HG02870 (cell line): ENCODE data around the gene FCRLB.

Experiments used
- ATAC-seq: cut with Tn5 transposase; IDR thresholded peaks from one replicate; pipeline ENCODE4 v1.9.1; 2021; ENCODE audit warnings: mild to moderate bottlenecking, moderate library complexity; ENCODE audit not compliant: unreplicated experiment

FCRLB gene

DNA sequence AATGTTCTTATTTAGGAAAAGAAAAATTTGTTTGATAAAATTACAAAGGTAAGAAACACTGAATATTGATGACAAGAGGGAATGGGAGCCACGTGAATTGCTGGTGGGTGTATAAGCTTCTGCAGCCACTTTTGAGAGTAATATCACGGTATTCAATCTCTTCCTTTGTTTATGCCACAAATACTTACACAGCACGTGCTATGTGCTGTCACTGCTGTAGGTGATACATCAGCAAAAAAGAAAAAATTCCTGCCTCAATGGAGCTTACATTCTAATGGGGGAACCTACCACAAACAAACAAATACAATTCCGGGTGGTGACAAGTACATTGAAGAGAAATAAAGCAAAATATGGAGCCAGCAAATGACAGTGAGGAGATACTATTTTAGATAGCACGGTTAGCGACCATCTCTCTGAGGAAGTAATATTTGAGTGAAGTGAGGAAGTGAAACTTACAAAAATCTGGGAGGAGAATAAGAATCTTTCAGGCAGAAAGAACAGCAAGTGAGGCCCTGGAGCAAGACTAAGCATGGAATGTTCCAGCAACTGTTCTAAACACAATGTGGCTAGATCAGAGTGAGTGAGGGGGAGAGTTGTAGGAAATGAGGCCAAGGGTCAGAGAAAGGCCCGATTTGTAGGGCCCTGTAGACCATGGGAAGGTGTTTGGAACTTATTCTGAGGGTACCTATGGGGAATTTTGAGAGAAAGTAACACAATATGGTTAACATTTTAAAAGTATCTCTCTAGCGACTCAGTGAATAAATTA lies 2.6 kb upstream of the FCRLB start:
- ATAC-seq: peak; percentile 44

DNA sequence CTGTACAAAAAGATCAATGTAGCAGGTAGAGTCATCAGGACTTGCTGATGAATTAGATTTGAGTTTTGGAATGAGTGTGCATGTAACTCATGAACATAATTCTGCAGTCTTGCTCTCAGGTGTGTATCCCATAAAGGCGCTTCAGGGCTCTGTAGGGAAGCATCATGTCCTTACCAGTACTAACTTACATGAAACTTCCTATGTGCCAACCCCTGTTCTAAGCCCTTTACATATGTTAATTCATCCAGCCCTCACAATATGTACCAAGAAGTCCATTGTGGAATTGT lies 2.1 kb upstream of the FCRLB start:
- ATAC-seq: peak; percentile 56

DNA sequence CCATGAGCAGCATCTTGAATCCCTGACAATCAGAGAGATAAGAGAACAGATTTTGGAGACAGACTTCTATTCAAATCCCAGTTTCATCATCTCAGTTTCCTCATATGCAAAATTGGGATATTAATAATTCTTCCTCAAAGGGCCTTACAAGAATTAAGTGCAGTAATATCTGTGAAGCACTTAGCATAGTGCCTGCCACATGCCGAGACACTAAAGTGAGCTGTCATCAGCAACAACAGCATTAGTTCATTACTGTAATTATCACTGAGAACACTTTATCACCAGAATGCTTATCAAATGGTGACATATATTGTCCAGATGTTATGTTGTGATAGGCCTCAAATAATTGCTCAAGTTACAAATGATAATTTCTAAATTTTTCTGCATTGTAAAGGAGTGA lies 922 bp upstream of the FCRLB start:
- no peak for ATAC-seq

DNA sequence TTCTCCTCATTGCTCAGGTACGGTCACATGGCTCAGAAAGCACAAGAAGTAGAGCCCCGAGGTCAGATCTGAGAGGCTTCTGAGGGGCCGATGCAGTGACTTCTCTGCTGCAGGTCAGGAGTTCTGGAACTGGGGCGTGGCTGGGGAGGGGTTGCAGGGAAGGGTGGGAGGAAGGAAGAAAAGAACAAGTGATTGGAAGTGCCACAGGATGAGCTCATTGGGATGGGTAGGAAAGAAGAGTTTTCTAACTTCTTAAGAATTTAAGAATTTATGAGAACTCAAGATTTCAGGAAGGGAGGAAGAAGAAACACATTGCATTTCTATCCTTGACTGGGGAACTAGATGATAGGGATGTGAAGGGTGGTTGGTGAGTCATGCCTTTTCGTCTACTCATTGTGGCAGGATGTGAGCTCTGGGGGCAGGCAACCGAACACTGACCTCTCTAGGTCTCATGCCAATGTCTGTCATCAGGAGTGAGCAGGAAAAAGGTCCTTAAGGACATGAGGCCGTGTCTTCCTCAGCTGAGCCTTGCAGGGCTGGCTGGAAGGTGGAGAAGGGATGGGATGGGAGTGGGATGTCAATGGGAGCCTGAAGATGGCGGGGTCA lies 497 bp downstream of the FCRLB start:
- no peak for ATAC-seq

DNA sequence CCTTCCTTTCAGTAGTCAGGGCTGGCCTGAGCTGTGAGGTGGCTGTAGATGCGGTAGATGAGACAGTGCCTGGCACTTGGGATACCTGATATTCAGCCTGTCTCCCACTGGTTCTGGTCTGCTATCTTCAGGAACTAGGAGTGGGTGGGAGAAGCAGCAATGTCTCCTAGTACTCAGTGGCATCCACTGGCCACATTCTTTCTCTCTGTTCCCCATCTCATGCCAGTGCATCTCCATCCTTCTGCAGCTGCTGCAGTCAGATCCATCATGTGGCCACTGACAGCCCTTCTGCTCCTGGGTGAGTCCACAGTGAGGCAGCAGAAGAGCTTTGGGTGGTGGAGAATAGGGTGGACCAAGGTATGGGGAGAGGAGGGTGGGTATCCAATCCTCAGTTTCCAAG lies 1.1 kb downstream of the FCRLB start:
- no peak for ATAC-seq

DNA sequence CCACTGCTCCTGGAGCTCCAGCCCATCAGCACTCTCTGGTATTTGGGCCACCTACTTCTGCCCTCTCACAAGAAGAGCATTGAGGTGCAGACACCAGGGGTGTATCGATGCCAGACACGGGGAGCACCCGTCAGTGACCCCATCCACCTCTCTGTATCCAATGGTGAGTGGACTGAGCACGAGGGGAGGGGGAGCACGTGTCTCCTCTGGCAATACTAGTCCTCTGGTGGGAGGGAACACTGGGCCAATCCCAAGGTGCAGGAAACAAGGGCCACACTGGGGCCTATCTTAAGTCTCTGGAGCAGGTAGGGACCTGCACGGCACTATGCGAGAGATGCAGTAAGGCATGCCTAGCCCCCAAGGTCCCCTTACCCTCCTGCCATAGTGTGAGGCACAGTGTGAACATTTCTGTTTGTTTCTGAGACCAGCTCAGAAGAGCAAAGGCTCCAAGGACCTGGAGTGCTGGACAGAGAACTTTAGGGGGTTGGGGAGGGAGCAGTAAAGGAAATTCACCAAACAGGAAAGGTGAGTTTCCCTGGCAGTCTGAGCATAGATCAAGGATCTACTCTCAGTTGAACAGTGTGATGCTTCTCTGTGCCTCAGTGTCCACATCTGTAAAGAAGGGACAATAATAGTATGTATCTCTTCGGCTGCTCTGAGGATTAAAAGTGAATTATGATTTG lies 2.3 kb downstream of the FCRLB start:
- no peak for ATAC-seq

DNA sequence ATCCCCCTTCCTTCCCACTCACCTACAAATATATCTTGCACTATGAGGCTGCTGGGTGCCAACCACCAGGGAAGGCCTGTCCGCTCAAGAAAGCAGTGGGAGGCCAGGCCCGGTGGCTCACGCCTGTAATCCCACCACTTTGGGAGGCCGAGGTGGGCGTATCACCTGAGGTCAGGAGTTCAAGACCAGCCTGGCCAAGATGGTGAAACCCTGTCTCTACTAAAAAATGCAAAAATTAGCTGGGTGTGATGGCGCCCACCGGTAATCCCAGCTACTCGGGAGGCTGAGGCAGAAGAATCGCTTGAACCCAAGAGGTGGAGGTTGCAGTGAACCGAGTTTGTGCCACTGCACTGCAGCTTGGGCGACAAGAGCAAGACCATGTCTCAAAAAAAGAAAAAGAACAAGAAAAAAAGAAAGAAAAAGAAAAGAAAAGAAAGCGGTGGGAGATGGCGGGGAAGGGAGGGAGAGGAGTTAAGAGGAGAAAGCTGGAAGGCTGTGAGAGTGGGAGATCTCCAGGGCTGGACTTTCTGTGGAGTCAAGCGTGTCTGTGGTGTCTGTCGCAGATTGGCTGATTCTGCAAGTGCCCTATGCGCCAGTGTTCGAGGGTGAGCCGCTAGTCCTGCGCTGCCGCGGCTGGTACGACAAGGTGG lies 4.0 kb downstream of the FCRLB start:
- ATAC-seq: peak; percentile 7

DNA sequence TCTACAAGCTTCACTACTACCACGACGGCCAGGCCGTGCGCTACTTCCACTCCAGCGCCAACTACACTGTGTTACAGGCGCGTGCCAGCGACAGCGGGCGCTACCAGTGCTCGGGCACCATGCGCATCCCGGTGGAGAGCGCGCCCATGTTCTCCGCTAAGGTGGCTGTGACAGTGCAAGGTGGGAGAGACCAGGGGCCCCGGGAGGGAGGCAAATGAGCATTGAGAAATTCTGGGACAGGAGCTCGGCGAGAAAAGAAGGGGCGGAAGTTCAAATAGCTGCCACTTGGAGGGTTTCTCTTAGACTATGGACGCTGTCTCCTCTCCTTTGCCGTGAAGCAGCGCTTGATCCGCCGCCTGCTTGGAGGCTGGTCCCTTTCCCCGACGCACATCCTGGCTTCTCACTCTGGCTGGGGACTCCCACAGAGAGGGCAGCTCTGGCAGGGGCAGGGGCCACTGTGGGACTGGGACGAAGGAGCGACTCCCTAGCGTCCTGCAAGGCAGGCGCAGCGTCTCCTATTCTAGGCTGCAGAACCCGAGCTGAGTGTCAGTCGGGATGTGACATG lies 4.6 kb downstream of the FCRLB start:
- peak; percentile 15 for ATAC-seq

DNA sequence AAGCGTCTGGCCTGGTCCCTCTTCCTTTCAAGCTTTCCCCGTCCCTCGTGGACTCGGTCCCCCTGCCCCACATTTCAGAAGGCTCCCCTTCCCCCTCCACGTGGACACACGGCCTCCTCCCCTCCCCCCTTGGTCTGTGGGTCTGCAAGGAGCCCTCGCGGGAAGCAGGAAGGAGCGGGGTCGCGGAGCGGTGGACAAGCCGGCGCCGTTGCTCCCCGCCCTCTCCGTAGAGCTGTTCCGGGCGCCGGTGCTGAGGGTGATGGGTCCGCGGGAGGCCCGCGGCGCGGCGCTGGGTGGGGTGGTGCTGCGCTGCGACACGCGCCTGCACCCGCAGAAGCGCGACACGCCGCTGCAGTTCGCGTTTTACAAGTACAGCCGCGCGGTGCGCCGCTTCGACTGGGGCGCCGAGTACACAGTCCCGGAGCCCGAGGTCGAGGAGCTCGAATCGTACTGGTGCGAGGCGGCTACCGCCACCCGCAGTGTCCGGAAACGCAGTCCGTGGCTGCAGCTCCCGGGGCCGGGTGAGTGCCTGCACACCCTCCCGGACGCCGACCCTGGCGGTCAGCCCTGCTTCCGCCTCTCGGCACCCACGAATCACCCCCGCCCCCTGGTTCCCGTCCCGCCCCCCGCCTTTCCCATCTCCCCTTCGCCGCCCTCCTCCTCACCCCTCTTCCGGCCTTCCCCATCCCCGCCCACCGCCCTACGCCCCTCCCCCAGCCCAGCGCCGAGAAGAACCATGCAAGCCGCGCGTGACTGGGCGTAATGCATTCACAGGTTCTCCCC lies 5.3 kb downstream of the FCRLB start:
- ATAC-seq: peak; percentile 43

DNA sequence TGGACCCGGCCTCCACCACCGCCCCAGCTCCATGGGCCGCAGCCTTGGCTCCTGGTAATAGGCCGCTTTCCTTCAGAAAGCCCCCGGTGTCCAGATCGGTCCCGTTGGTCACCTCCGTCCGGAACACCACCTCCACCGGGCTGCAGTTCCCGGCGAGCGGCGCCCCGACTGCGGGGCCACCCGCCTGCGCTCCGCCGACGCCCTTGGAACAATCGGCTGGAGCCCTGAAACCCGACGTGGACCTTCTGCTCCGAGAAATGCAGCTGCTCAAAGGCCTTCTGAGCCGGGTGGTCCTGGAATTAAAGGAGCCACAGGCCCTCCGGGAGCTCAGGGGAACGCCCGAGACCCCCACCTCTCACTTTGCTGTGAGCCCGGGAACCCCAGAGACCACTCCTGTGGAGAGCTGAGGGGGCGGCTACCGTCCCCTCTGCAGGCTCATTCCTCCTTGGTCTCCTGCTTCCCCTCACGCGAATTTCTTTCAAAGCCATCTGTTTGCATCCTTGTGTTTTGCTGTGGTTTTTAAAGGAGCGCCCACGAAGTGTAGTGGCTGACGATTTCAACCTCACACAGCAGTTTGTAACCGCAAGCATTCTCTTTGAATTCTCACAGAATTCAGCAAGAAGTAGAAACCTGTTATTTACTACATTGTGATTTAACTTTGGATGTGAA lies 6.0 kb downstream of the FCRLB start:
- peak; percentile 3 for ATAC-seq

DNA sequence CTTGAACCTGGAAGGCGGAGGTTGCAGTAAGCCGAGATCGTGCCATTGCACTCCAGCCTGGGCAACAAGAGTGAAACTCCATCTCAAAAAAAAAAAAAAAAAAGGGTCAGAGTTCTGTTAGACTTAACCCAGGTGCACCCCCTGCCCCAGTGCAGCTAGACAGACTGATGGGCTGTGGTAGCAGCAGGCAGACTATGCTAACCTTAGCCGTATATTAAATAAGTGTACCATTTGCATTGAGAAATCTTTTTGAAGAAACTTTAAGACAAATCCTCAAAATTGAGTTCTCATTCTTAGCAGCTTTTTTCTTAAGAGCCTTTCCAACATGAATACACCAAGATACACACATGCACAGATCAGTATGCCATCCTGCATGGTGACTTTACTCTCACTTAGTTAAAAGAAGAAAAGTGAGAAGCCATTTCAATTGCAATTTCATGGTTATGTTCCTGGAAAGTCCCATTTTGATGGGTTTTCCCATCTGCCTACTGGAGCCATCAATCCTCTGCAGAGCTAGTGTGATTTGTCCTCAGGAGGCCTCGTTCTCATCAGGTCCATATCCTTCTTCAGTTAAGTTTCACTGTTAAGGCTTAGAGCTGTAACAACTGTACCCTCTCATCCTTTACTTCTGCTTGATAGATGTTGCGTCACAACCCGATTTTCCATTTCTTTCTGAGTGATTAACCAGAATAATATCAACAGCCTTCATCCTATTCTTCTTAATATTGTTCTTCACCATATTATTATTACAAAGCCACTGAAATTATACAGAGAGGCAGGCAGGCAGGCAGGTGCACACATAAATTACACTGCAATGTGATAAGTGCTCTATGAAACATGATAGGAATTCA lies 7.3 kb downstream of the FCRLB start:
- ATAC-seq: no peak

DNA sequence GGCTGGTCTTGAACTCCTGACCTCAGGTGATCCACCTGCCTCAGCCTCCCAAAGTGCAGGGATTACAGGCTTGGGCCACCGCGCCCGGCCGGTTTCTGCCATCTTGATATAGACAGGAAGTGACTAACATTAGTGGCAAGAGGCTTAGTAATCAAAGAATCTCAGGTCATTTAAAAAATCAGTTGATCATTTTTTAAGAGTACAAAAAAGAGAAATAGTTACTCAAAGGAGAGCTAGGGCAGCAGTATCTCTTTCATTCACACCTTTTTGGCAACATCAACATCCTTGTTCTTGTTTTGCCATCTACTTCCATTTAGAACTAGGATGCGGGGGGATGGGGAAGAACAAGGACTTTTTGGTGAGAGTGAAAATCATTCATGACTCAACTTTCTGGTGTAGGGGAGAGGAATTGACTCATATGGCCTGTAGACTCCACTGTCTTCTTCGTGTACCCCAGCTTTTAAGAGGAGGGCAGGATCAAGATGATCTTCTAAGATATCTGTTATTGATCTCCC lies 8.8 kb downstream of the FCRLB start:
- ATAC-seq: no peak

DNA sequence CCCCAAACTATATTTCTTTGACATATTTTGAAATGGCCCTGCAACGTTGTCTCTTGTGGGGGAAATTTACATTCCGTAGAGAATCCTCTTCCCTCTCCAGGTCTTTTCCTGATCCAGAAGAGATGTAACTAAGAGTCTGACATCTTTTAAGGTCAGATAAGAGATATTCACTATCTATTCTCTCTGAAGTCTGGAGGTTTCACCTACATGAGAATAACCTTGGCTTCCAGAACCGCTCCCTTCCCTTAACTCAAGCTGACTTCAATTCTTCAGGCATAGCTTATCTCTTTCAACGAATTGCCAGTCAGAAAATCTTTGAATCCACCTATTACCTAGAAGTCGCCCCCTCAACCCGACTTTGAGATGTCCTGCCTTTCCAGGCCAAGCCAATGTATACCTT lies 9.9 kb downstream of the FCRLB start:
- no peak for ATAC-seq

DNA sequence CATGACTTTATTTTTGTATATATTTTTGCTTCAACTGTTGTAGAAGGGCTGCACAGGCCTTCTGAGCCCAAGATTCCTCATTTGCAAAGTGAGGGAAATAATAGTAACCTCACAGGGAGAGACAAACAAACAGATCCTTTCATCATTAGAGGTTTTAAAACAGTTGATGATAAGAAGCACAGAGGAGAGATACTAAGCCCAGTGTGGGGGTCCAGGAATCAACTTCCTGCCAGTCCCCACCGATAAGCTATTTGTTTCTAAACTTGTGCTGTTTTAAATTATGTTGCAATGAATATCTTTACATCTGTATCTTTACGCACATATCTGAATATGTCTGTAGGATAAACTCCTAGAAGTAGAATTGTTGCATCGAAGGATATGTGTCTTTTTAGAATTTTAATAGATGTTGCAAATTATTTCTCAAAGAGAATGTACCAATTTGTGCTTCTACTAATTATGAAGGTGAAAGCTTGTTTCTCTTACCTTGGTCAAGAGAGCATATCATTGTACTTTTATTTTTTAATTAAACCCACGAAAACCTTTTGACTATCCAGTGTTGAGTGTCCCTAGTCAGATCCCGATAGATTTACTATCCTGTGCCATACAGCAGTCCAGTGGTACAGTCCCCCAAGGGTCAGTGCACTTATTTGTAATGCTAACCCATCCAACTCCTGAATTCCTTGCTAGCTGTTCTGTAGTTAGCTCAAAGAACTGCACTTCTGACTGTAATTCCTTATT lies 10.8 kb downstream of the FCRLB start:
- ATAC-seq: no peak

DNA sequence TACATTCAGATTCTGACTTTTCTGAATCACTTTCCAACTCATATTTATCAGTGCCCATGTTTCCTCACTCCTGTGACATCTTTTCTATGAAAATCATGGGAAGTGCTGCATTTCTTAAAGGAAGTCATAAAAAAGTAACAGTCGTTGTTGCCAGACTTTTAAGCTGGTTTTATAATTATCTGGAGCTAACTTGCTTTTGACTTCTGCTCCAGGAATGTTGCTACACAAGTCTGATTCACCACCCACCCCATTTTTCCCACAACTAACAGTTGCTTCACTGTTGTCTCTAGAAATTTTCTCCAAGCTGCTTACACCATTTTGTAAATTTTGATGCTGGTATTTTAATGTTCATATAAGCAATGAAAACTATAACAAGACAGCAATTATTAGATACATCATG lies 12.2 kb downstream of the FCRLB start:
- no peak for ATAC-seq

DNA sequence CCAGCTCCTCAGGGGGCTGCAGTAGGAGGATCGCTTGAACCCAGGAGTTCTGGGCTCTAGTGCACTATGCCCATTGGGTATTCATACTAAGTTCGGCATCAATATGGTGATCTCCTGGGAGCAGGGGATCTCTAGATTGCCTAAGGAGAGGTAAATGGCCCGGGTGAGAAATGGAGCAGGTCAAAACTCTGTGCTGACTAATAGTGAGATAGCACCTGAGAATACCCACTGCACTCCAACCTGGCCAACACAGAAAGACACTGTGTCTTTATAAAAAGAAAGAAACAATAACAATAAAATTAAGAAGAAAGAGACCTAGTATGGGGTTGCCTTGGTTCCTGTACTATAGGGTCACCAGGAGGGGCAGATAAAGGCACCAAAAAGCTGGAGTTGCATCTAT lies 14.5 kb downstream of the FCRLB start:
- no peak for ATAC-seq

DNA sequence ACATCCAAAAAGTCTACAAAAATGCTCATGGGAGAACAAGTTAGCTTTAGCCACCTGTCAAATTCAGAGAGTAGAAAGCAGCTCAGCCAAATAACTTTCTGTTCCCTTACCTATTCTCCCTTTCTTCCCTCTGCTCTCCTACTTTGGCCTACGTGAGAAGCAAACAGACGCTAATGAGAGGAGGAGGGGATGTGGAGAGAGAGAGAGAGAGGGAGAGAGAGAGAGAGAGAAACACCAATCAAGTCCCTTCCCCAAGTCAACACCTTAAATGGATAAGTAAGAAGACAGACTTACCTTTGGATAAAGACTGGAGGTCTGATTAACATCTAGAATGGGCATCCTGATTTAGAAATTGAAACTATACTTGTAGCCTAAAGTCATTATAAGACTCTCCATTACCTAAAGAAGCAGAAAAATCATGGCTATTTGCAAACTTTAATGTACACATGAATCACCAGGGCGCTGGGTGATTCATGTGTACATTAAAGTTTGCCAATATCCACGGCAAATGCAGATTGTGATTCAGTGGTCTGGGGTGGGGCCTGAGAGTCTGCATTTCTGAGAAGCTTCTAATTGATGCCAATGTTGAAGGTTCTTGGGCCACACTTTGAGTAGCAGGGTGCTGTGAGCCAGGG lies 15.1 kb downstream of the FCRLB start:
- no peak for ATAC-seq

DNA sequence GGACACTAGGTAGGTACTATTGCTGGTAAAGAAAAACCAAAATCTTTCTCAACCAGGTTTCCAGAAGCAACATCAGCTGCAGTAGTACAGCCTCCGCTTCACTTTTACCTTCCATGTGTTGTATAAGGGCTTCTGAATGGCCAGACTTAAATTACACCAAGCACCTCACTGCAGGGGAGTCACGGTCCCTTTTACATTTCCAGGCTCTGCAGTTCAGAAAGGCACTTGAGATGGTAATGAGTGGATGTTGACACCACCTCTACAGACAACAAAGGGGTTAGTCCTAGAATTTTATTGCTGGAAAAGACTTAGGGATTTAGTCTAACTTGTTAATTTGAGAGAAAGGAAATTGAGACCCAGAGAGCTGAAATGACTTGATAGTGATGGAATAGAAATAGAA lies 16.3 kb downstream of the FCRLB start:
- ATAC-seq: no peak
